ENCODE results near the gene GPR152. TPM values are rescaled to one million over a fixed set of nuclear protein-coding genes. Genes with fewer than 3 reads are reported as not detected.

Gene GPR152
- total RNA-seq, 2 donors from 2014 or later: not detected

- H3K27me3 ChIP-seq: no peaks in the 10 kb centered on the region
- intact Hi-C loops (cut with DNase I): no loop called here
Observed at GRCh38 chr11:67499808-67500483, 47.4 kb upstream of the GPR152 start.

DNA sequence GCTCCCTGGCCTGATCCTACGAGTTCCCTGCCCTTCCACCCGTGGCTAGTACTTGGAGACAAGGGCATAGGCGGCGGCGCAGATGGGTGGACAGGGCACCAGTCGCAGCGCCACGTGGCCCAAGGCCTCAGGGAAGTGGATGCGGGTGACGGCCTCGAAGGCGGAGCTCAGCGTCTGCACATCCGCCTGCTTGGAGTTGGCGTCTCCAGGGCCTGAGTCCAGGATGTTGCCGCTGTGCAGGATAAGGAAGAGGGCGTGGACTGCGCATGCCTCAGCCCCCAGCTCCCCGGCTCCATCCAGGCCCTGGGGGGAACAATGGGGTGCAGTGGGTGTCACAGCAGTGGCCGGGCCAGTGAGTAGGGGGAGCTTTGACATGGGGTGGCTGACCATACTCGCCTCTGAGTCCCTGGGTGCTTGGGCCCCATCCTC, 46.0 kb upstream of the GPR152 start:
- H3K4me3 ChIP-seq: no peak overlapping the region
- H3K9me3 ChIP-seq: no peaks in the 10 kb centered on the region
- no peak for DNase-seq
- no peaks in the 10 kb centered on the region for H3K27me3 ChIP-seq
- peaks cover 7% of the 10 kb centered on the region for H3K4me1 ChIP-seq
- no peak for ATAC-seq
- 83 to 90% methylated on average over 20 to 21 of the region's 21 CpGs for WGBS, 2 donors
- TF ChIP-seq POLR2A (IDR thresholded peaks at IDR 0.05): no peak
- no peak for TF ChIP-seq CTCF (IDR thresholded peaks at IDR 0.05)
- intact Hi-C loops (cut with DNase I): no loop called here
- peaks cover 0 to 9% of the 10 kb centered on the region in 2 donors for H3K36me3 ChIP-seq (replicated peaks in 1 of 2; ENCODE audit: insufficient read depth in 1 of 2, low read depth in 2 of 2)
- H3K27ac ChIP-seq: no peak overlapping the region

More at GRCh38 chr11:67499808-67500483, 47.4 kb upstream of the GPR152 start:
- peaks cover 18% of the 10 kb centered on the region for H3K4me1 ChIP-seq
- ATAC-seq (no peak), DNase-seq (no peak)
- H3K4me3 ChIP-seq: no peak overlapping the region
- H3K9me3 ChIP-seq: no peaks in the 10 kb centered on the region
- peaks cover 0 to 9% of the 10 kb centered on the region in 2 donors for H3K36me3 ChIP-seq (replicated peaks in 1 of 2; ENCODE audit: insufficient read depth in 1 of 2, low read depth in 2 of 2)
- WGBS, 2 donors: 95 to 100% methylated on average over 3 to 26 of the region's 26 CpGs
- TF ChIP-seq POLR2A (IDR thresholded peaks at IDR 0.05) (no peak), CTCF (IDR thresholded peaks at IDR 0.05) (no peak)
- no peak overlapping the region for H3K27ac ChIP-seq

- H3K9me3 ChIP-seq: no peaks in the 10 kb centered on the region
- intact Hi-C loops (cut with DNase I): no loop called here
- H3K27ac ChIP-seq: no peak overlapping the region
- H3K36me3 ChIP-seq (replicated peaks in 1 of 2; ENCODE audit: insufficient read depth in 1 of 2, low read depth in 2 of 2): peaks cover 0 to 9% of the 10 kb centered on the region in 2 donors
- whole genome bisulfite sequencing, 2 donors: 85 to 94% methylated on average over 15 to 21 of the region's 21 CpGs
- DNase-seq: no peak
- ATAC-seq: no peak
- no peaks in the 10 kb centered on the region for H3K4me1 ChIP-seq
- H3K27me3 ChIP-seq: no peaks in the 10 kb centered on the region
- H3K4me3 ChIP-seq: no peak overlapping the region
- TF ChIP-seq POLR2A (IDR thresholded peaks at IDR 0.05) (no peak), CTCF (IDR thresholded peaks at IDR 0.05) (no peak)
Observed at GRCh38 chr11:67497656-67498291, 45.2 kb upstream of the GPR152 start.

DNA sequence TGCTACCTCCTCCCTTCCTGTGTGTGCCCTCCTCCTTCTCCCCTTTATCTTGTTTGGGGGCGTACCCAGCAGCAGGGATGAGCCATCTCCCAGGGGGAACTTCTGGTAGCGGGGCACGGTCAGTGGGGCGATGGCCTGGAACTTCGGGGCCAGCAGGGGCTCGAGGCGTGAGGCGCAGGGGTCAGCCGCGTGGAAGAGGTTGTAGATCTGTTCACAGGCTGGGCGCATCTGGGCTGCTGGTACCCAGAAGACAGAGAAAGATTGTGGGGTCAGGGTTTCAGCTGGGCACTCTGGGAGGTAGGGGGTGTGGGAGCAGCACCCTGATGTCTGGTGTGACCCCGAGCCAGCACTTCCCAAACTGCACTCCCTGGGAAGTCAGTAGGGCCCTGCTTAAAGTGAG, 43.6 kb upstream of the GPR152 start:
- Histone ChIP-seq H3K27ac (no peak overlapping the region), H3K36me3 (replicated peaks in 1 of 2; ENCODE audit: insufficient read depth in 1 of 2, low read depth in 2 of 2) (peaks cover 0 to 9% of the 10 kb centered on the region in 2 donors), H3K27me3 (no peaks in the 10 kb centered on the region), H3K4me3 (no peak overlapping the region), H3K9me3 (no peaks in the 10 kb centered on the region), H3K4me1 (no peaks in the 10 kb centered on the region)
- intact Hi-C loops (cut with DNase I): no loop called here
- ATAC-seq (no peak), DNase-seq (no peak)
- no peak for TF ChIP-seq POLR2A (IDR thresholded peaks at IDR 0.05)
- no peak for TF ChIP-seq CTCF (IDR thresholded peaks at IDR 0.05)
- 98% methylated on average over 9 to 10 of the region's 12 CpGs for WGBS, 2 donors
